Measurements from ENCODE around the gene CFAP70.

Gene CFAP70

DNA sequence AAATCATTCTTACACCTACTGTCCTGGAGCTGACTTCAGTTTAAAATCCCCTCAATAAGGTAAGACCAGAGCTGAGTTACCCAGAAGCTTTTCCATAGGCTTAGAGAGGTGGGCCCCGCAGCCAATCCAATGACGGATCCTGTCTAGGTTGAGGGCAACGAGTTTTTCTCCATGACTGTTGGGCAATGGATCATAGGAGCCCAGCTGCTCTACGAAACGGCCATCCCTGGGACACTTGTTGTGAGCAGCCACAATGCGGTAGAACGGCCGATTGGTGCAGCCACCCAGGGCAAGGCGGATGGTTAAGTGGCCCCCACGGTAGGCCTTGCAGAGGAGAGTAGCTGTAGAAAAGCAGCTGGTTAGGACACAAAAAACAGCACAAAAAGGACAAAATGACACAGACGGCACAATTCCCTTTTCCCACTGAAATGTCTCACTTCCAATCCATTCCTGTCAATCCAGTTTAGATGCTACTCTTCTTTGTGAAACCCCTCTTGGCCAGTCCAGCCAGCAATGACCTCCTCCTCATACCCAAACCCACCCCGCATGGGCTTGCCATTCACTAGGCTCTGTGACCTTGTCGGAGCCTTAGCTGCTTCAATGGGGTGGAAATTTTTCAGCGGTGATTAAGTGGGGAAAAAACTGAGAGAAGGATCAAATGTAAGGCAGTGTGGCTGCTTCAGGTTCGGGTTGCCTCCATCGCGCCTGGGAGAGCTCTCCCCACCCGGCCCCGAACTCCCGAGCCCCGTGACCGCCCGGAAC is 106.8 kb downstream of the CFAP70 start:
- peak; percentile 14 for DNase-seq

DNA sequence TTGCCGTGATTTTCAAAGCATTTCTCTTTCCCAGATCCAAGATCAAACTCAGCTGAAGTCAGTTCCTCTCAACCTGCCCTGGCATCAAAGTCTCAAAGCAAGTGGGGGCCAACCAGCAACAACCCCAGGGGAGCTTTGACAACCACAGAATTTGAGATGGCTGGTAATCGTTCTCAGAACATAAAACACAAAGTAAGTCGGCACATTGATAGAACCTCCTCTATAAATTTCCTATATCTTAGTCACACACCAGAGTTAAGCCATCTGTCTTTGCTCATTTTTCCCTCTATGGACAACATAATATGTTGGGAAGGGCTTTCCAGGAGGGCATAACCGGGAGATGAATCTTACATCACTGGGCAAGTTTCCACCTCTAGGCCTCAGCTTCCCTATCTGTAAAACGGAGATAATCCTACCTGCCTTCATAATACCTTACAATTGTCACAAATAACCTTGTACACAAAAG is 110.4 kb downstream of the CFAP70 start:
- peak; percentile 8 for DNase-seq

DNA sequence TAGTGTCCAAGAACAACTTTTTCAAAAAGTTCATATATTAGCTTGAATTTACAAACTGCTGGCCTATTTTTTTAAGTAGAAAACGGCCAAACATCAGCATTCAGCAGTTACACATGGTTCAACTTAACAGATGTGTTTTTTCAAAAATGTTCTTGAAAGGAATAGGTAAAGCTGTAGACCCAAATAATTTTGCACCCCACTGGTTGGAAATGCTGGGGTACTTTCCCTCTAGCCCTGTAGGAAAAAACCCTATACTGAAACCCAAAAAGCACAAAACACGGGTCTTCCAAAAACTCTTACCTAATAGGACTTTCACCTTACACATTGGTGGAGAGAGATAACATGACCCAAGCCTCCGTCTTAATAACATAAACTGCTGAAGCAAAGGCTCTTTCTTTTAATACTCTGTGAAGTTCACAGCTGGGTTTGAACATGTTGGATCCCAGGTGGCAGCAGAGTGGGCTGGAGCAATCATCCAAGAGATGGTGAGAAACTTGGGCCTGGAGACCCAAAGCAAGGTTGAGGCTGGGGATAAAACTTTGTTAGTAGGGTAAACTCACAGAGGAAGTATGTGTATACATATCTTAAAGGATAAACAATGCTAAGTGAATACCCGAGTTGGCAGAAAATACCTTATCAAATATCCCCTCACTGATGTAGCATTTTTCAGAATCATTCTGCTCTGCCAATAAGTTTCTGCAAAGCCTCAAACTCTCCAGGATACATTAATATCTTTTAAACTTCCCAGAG is 111.0 kb downstream of the CFAP70 start:
- DNase-seq = no peak

DNA sequence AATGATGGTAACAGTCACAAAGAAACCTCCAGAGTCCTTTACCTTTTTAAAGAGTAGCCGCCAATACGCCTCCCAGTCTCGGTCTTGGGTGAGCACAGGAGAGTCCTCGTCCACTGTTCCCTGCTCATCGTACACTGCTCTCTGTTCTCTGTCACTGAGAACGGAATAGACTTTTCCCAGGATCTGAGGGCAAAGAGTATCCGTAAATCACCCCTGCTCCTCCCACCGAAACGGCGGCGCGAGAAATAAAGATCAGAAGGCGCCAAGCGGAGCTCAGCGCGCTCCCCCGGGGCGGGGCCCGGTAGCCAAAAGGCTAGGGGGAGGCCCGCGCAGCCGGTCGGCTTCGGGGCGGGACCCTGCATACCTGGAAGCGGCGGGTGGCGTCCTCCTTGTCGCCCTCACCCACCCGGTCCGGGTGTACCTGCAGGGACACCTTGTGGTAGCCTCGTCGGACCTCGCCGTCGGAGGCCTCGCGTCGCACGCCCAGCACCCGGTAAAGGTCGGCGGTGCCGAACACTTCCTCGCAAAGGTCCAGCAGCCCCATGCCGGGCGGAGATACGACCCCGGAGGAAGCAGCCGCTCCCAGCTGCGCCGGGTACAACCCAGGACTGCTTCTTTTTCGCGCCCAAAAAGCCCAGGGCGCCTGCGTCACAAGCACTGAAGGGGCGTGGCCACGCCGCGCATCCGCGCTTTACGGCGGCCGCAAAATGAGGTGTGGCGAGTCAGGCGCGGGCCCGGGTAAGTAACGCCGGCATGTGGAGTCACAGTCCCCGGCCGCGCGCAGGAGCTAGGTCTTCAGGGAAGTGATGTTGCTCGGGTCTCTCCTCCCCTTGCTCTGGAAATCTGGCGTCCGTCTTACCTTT is 111.8 kb downstream of the CFAP70 start, which contains the start of gene DNAJC9:
Gene DNAJC9, minus strand, starts transcription at position 610 of the 863 bp plus-strand sequence. Its CDS starts 66 bp downstream, at position 544.
- peak; percentile 94 for DNase-seq

DNA sequence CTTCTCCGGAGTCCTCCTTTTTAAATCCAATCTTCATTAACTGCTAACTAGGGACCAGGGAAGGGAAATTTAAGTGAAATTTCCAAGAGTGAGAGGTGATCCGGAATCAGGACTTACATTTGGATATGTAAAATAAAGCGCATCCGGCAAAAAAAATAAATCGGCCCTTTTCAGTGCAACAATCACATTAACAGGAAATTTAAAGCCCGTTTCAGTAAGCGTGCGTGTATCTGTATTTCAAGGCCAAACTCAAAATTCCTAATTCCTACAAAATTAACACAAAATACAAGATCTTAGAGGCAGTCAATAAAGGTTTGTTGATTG is 112.4 kb downstream of the CFAP70 start:
- peak; percentile 9 for DNase-seq

DNA sequence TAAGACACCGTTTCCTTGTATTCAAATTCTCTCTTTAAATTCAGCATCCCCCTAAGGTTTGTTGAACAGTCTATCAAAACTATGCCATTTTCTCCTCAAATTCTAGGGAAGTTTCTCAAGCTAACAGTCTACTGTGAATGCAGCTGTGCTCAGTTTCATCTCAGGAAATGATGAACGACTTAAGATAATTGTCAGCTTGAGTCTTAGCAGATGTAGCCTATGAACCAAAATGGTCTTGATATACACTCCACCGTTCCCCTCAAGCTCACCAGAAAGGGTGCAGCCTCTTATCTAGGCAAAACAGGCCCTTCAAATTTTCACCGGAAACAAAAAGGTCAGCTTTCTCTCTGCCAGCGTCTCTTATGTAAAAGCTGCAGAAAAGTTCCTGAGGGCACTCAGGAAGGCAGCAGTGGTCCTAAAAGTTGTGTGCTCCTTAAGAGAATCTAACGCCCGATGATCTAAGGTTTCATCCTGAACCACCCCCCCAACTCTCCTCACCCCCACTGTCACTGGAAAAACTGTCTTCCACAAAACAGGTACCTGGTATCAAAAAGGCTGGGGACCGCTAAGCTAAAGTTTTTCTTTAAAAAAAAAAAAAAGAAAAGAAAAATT is 113.7 kb downstream of the CFAP70 start:
- DNase-seq = no peak

DNA sequence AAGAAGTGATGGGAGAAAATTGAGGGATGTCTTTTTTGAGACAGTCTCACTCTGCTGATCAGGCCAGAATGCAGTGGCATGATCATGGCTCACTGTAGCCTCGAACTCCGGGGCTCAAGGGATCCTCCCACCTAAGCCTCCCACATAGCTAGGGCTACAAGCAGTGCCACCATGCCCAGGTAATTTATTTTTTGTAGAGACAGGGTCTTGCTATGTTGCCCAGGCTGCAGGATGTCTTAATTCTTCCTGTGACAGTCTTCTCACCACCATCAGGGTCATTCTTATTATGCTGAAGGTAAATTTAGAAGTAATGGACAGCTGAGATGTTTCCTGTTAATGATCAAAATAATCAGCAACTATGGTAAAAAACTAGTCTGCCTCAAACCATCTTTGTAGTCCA is 118.8 kb downstream of the CFAP70 start:
- no peak for DNase-seq

DNA sequence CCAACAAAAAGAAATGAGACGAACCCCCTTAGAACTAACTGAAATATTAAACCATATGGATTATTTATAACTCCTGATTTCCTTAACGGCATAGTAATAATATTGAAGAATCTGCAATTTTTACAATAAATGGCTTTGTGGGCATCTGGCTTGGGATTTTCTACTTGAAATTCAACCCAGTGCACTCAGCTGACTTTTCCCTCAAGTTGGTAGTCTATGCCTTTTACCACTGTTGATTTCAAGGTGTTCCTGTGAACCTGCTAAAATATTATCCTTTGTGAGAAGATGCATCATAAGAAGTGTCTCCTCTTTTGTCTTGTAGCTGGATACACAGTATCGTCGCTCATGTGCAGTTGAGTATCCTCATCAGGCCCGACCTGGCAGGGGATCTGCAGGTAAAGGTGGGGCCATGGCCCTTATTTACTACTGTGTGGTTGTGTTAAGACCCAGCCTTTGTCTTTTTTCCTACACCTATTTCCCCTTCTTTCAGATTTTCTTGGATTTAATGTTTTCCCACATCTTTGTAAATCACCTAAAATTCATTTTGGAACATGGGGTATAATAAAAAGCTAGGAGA is 119.6 kb downstream of the CFAP70 start:
- no peak for DNase-seq

DNA sequence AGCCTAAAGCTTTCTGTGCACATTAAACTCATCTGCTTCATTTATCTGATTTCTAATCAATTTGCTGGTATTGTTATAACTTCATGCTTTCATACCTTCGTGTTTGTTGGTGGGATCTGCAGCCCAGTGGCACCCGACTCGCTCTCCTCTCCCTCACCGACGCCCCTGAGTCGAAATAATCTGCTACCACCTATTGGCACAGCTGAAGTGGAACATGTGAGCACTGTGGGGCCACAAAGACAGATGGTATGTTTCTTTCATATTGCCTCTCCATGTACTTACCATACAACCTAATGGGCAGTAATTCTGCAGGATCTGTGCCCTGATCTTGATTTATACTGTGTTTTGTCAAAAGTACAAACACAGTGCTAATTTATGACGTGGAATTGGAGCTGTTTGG is 124.0 kb downstream of the CFAP70 start:
- no peak for DNase-seq

DNA sequence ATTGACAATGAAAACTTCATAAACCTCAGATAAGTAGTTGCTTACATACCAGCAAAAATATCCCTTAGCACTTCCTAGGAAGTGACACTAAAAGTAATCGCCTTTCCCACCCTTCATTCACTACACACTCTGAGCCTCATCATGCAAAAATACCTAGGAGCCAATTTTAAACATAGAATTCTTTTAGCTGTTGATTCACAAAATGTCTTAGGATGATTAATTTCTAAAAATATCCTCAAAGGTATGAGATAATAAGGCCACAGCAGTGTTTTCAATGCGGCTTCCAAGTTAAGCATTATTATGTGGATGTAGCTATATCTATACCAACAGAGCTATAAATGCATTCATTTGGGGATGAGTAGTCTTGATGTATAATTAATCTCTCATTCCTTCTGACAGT is 124.8 kb downstream of the CFAP70 start:
- no peak for DNase-seq

DNA sequence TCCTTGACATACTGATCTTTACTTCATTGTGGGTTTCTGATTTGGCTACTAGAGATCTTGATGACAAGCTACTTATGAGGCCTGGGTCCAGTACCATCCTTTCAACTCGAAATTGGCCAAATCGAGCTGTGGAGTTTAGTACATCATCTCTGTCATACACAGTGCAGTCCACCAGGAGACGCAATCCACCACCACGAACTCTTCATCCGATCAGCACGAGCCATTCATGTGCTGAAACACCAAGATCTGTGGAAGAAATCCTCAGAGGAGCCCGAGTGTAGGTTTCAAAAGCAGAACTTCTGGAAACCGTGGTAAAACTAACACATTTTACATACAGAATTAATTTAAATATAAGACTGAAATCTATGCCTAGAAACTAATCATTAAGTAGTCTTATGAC is 125.8 kb downstream of the CFAP70 start:
- no peak for DNase-seq

DNA sequence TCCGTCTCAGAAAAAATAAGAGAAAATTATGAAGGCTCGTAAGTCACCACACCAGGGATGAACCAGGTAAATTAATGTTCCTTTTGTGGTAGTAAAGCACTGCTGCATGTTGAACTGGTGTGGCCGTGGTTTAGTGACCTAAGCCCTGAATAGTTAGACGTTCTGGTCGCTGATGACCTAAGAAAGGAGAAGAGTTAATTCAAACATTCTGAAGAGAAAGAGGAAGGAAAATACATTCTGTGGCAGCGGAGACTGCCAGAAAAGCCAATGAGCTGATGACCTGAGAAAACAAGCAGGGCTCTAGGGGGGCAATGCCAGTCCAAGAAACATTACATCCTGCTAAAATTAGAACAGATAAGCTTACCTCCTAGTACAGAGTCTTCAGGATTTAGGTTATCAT is 129.1 kb downstream of the CFAP70 start:
- no peak for DNase-seq

DNA sequence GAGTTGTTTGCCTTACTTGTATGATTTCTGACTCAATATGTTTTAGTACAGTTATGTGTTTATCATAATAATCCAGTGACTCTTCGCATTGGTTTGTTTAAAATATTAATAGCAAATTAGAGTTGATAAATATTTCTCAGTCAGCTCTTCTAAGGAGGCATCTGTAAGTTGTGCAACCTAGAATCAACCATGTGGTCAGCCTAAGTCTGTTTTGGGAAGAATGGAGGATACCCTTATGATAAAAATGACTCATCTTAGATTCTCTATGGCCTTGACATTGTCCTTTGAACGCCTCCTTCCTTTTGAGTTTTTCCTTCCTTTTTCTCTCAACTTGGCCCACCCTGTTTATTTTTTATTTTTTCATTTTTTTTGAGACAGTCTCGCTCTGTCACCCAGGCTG is 130.4 kb downstream of the CFAP70 start:
- peak; percentile 13 for DNase-seq

DNA sequence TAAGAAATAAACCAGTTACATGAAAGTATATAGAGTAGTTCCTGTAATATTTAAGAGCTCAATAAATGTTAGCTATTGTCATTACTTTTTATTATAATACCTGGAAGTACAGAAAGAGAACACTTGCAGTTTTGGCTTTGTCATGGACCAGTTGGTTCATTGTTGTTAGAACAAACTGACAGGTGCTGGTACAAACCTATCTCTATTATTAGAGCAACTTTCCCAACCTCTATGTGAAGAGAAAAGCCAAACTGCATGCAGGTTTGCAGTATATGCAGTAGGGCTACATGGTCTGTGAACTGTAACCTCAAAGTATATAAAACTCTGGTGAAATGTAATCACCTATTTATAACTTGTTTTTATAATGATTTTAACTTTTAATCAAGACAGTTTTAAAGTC is 132.0 kb downstream of the CFAP70 start:
- DNase-seq = no peak

DNA sequence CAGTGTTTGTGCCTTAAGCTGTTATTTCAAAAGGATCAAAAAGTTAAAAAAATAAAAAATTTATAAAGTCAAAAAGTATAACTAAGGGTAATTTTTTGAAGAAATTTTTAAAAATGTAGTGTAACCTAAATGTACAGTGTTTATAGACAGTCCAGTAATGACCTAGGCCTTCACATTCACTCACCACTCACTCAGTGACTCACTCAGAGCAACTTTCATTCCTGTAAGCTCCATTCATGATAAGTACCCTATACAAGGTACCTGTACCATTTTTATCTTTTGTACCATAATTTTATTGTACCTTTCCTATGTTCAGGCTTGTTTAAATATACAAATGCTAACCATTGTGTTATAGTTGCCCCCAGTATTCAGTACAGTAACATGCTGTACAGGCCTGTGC is 133.1 kb downstream of the CFAP70 start:
- peak; percentile 44 for DNase-seq

DNA sequence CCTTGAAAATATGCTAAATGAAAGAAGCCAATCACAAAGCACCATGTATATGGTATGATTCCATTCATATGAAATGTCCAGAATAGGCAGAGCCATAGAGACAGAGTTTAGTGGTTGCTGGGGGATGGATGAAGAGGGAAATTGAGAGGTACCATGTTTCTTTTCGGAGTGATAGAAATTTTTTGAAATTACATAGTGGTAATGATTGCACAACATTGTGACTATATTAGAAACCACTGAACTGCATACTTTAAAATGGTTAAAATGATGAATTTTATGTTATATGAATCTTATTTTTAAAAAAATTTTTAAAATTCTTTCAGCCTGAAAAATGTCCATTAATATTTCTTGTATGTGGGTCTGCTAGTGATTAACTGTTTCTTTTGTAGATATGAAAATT is 137.7 kb downstream of the CFAP70 start:
- no peak for DNase-seq

DNA sequence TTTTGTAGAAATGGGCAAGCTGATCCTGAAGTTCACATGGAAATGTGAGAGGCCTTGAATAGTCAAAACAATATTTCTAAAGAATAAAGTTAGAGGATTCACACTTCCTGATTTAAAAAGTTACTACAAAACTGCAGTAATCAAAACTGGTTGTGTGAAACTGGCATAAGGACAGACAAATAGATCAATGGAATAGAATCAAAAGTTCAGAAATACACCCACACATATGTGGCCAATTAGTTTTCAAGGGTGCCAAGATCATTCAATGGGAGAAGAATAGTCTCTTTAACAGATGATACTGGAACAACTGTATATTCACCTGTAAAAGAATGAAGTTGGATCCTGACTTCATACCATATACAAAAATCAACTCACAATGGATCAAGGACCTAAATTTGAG is 139.3 kb downstream of the CFAP70 start:
- no peak for DNase-seq

DNA sequence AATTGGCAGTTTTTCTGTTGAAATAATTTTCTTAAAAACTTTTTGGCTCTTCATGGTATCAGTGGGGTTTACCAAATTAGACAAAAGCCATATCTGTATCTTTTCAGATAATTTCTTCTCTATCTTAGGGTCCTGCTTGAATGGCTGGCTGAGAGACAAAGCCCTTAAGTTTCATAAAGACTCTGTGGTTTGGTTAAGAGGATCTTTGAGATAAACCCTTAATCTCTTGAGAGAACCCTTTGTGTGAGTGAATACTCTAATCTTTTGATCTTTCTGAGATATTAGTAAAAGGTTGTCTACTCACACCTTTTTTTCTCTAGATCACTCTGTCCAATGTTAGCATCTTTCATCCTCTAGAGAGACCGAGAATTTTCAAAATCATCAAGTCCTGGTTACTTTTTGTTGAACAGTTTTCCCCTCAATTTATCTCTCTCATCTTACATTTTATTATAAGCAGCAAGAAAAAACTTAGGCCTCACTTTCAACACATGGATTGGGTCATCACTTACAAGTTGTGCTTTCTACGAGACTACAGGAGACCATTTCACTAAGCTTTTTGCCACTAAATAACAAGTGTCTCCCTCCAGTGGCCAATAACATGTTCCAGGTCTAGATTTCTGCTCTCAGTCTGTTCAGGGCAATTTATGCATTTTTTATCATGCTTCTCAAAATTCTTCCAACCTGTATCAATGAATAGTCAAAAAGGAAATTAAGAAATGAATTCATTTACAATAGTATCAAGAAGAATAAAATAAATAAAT is 140.1 kb downstream of the CFAP70 start:
- DNase-seq = peak; percentile 25

DNA sequence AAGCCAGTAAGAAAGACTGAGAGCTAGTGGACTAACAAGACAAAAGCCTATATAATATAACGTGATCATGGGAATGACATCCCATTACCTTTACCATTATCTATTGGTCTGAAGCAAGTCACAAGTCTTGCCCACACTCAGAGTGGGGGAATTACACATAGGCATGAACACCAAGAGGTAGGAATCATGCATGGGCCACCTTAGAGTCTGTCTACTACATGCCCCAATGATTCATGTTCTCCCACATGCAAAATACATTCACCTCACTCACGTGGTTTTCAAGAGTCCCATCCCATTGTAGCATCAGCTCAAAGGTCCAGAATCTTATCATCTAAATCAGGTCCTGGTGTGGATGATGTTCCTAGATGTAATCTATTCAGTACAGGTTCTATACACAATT is 141.0 kb downstream of the CFAP70 start:
- DNase-seq = no peak

DNA sequence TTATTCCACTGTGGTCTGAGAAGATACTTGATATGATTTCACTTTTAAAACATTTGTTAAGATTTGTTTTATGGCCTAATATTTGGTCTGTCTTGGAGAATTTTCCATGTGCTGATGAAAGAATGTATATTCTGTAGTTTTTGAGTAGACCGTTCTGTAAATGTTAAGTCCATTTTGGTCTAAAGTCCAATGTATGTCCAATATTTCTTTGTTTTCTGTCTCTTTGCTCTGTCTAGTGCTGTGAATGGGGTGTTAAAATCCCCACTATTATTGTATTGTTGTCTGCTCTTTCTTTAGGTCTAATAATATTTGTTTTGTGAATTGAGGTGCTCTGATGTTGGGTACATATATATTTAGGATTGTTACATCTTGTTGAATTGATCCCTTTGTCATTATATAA is 142.9 kb downstream of the CFAP70 start:
- no peak for DNase-seq

DNA sequence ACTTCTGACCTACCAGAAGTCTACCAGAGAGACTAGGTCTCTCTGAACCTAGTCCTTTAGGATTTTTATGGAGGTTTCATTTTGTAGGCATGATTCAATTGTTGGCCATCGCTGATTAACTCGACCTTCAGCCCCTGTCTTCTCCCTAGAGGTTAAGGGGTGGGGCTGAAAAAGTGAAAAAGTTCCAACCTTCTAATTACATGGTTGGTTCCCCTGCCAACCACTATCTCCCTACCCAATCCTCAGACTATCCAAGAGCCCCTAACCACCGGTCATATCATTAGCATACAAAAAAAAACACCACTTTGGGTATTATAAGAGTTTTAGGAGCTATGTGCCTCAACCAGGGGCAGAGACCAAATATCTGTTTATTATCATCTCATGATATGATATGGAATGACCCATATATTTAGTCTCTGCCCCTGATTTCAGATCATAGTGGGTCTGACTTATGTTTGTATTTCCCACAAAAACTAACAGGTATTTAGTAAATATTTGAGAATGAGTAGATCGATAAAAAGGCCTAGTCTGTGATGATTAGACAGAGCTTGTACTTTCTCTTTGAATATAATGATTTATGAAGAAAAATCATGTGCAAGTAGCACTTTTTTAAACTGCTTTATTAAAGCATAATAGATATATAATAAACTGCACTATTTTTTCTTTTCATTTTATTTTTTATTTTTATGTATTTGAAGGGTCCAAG is 147.4 kb downstream of the CFAP70 start:
- DNase-seq = no peak
